Left lung (tissue), 10 donors: ENCODE data around the gene HMX1. TPM values are rescaled to one million over a fixed set of nuclear protein-coding genes. Genes with fewer than 3 reads are reported as not detected.

Source experiments
- ATAC-seq: fragments of 200-7000 bp; cut with Tn5 transposase; one replicate; pipeline ENCODE4 v1.9.1; 2020; ENCODE audit warnings: moderate library complexity
- DNase-seq, 4 donors: peaks; one replicate each; pipeline ENCODE4 v3.0.0-alpha.2; 2013 to 2020
- H3K27ac ChIP-seq, 2 donors: fragments of 200-600 bp; sonication (generic) in 1 of 2; one replicate each; pipeline versions ENCODE4 v1.5.0 to v1.8.0; 2020 to 2021
- H3K27me3 ChIP-seq, 2 donors: fragments of 200-600 bp; sonication (generic) in 1 of 2; one replicate each; pipeline versions ENCODE4 v1.5.0 to v1.8.0; 2020 to 2021
- H3K36me3 ChIP-seq, 2 donors: fragments of 200-600 bp; sonication (generic) in 1 of 2; one replicate each; pipeline versions ENCODE4 v1.5.0 to v1.8.0; 2020 to 2021
- H3K4me1 ChIP-seq, 2 donors: fragments of 200-600 bp; one replicate each; pipeline ENCODE4 v1.8.0; 2021
- H3K4me3 ChIP-seq, 2 donors: fragments of 200-600 bp; sonication (generic) in 1 of 2; one replicate each; pipeline versions ENCODE4 v1.5.0 to v1.8.0; 2020 to 2021; ENCODE audit warnings: mild to moderate bottlenecking in 1 of 2
- H3K9me3 ChIP-seq, 2 donors: fragments of 200-600 bp; sonication (generic) in 1 of 2; one replicate each; pipeline versions ENCODE4 v1.5.0 to v1.8.0; 2020 to 2021
- CTCF ChIP-seq, 2 donors: fragments of 200-600 bp; sonication (generic) in 1 of 2; IDR thresholded peaks; one replicate each; pipeline versions ENCODE4 v1.5.0 to v1.8.0; 2021; ENCODE audit warnings: antibody characterized with exemption in 2 of 2
- intact Hi-C, 2 donors: fragments of 100-400 bp; cut with DNase I; formaldehyde crosslinking; loops; one replicate each; pipeline versions ENCODE4 v1.11.2 to v1.14.2; 2022
- polyA plus RNA-seq, 6 donors: library from polyadenylated mRNA; unstranded; fragments of 120-200 nt; gene quantifications; one replicate each; pipeline ENCODE4 v1.2.1, GENCODE V29; 2013; ENCODE audit not compliant: insufficient read length in 6 of 6
- total RNA-seq, 2 donors: library from RNA; stranded (reverse); fragmentation: NEBNext Ultra II Directional; extraction: Animal tissue kit (Norgen Biotek cat#: 25700); gene quantifications; one replicate each; pipeline ENCODE4 v1.2.1, GENCODE V29; 2021
- donor health status: DM: no; HTN: yes; CAD: no.
- donor health status: DM: no; HTN: no; CAD: no.

Gene HMX1
- total and polyA plus RNA-seq, 8 donors, result not detected

GRCh38 chr4:8838296-8838960 lies 33.2 kb downstream of the HMX1 start:
- Histone ChIP-seq H3K36me3 (no peaks in the 10 kb centered on the region), H3K27ac (no peak overlapping the region), H3K9me3 (no peaks in the 10 kb centered on the region), H3K27me3 (peaks cover 0 to 48% of the 10 kb centered on the region in 2 donors), H3K4me3 (no peak overlapping the region), H3K4me1 (no peaks in the 10 kb centered on the region)
- ATAC-seq (no peak), DNase-seq (no peak)
- intact Hi-C loops, result no loop called here
- no peak for TF ChIP-seq CTCF (IDR thresholded peaks at IDR 0.05)

- no peak overlapping the region for H3K27ac ChIP-seq
- DNase-seq, result peak in 2 of 4 donors; percentile 28 to 51
- TF ChIP-seq CTCF (IDR thresholded peaks at IDR 0.05), result no peak
These were observed 34.3 kb downstream of the HMX1 start for GRCh38 chr4:8837181-8837841.

GRCh38 chr4:8836664-8837171 lies 34.9 kb downstream of the HMX1 start:
- H3K27me3 ChIP-seq, result peaks cover 0 to 58% of the 10 kb centered on the region in 2 donors
- ATAC-seq (no peak), DNase-seq (peak in 2 of 4 donors; percentile 16 to 59)
- H3K36me3 ChIP-seq, result no peaks in the 10 kb centered on the region
- no peak overlapping the region for H3K27ac ChIP-seq
- intact Hi-C loops, result no loop called here
- no peak for TF ChIP-seq CTCF (IDR thresholded peaks at IDR 0.05)
- no peaks in the 10 kb centered on the region for H3K4me1 ChIP-seq
- H3K9me3 ChIP-seq, result no peaks in the 10 kb centered on the region
- H3K4me3 ChIP-seq, result no peak overlapping the region

More at GRCh38 chr4:8837181-8837841, 34.3 kb downstream of the HMX1 start:
- ATAC-seq, result no peak
- H3K27me3 ChIP-seq, result peaks cover 0 to 55% of the 10 kb centered on the region in 2 donors
- H3K4me3 ChIP-seq, result no peak overlapping the region
- H3K9me3 ChIP-seq, result no peaks in the 10 kb centered on the region
- no peaks in the 10 kb centered on the region for H3K36me3 ChIP-seq
- intact Hi-C loops, result no loop called here
- no peaks in the 10 kb centered on the region for H3K4me1 ChIP-seq

GRCh38 chr4:8835521-8836365 lies 35.9 kb downstream of the HMX1 start:
- H3K4me3 ChIP-seq, result no peak overlapping the region
- DNase-seq, result peak in 2 of 4 donors; percentile 16 to 23
- peaks cover 0 to 63% of the 10 kb centered on the region in 2 donors for H3K27me3 ChIP-seq
- no peaks in the 10 kb centered on the region for H3K36me3 ChIP-seq
- intact Hi-C loops, result no loop called here
- H3K9me3 ChIP-seq, result no peaks in the 10 kb centered on the region
- no peaks in the 10 kb centered on the region for H3K4me1 ChIP-seq
- no peak overlapping the region for H3K27ac ChIP-seq
- TF ChIP-seq CTCF (IDR thresholded peaks at IDR 0.05), result no peak
- no peak for ATAC-seq
